Activated CD8-positive, alpha-beta memory T cell treated with anti-CD3 and anti-CD28 coated beads, Interleukin-2, amount 50 U/mL, for 4 hours (primary cell): ENCODE data around the gene LCNL1.

ENCODE experiments used
- DNase-seq: peaks from one replicate; pipeline ENCODE4 v3.0.0-alpha.2; 2020

Gene LCNL1

GRCh38 chr9:136977223-136977622, 5.6 kb upstream of the LCNL1 start, which contains the start of gene PTGDS:
Gene PTGDS, plus strand, starts transcription at chr9:136977504. Its CDS starts 75 bp downstream, at chr9:136977579.
- no peak for DNase-seq

GRCh38 chr9:136977649-136978072, 5.1 kb upstream of the LCNL1 start:
- no peak for DNase-seq

GRCh38 chr9:136978073-136978864, 4.5 kb upstream of the LCNL1 start:
- peak; percentile 64 for DNase-seq

GRCh38 chr9:136978865-136979544, 3.8 kb upstream of the LCNL1 start:
- no peak for DNase-seq

- no peak for DNase-seq
Measured at GRCh38 chr9:136979769-136980587, 2.8 kb upstream of the LCNL1 start.

GRCh38 chr9:136980669-136981478, 1.9 kb upstream of the LCNL1 start:
- no peak for DNase-seq

- DNase-seq, result no peak
Measured at GRCh38 chr9:136981588-136982231, 1.1 kb upstream of the LCNL1 start.

GRCh38 chr9:136983167-136983566, 374 bp downstream of the LCNL1 start:
- no peak for DNase-seq

- DNase-seq, result no peak
Measured at GRCh38 chr9:136983656-136984314, 992 bp downstream of the LCNL1 start.

GRCh38 chr9:136984464-136985026, 1.8 kb downstream of the LCNL1 start:
- no peak for DNase-seq

GRCh38 chr9:136985027-136985602, 2.3 kb downstream of the LCNL1 start:
- DNase-seq, result no peak

- DNase-seq, result no peak
Measured at GRCh38 chr9:136985853-136986252, 3.1 kb downstream of the LCNL1 start.

- DNase-seq, result no peak
Measured at GRCh38 chr9:136988872-136989271, 6.1 kb downstream of the LCNL1 start.

GRCh38 chr9:136990242-136990911, 7.6 kb downstream of the LCNL1 start:
- no peak for DNase-seq

GRCh38 chr9:136991993-136992818, 9.4 kb downstream of the LCNL1 start, which contains the start of gene PAXX:
Gene PAXX, plus strand, starts transcription at chr9:136992422. Its CDS starts 22 bp downstream, at chr9:136992444.
- DNase-seq, result peak; percentile 94

- DNase-seq, result no peak
Measured at GRCh38 chr9:136992819-136993369, 10.1 kb downstream of the LCNL1 start.

- DNase-seq, result no peak
Measured at GRCh38 chr9:136994180-136994887, 11.5 kb downstream of the LCNL1 start.

GRCh38 chr9:136994888-136995230, 12.1 kb downstream of the LCNL1 start:
- no peak for DNase-seq
